IMR-90 (cell line): ENCODE results near the gene KIAA1328.

ENCODE experiments used
- CTCF ChIP-seq: conservative IDR thresholded peaks from 2 replicates; pipeline ENCODE4 v1.5.1; 2012; ENCODE audit warnings: mild to moderate bottlenecking, low read depth, low read length, improper control_type of control experiment
- MAZ ChIP-seq: IDR thresholded peaks from 2 replicates; pipeline ENCODE4 v1.6.1; 2012; ENCODE audit warnings: low read depth, mild to moderate bottlenecking, low read length, improper control_type of control experiment, moderate library complexity, borderline replicate concordance
- MXI1 ChIP-seq: IDR thresholded peaks from 2 replicates; pipeline ENCODE4 v1.6.1; 2012; ENCODE audit warnings: low read depth, mild to moderate bottlenecking, low read length, moderate library complexity, borderline replicate concordance
- POLR2A ChIP-seq: IDR thresholded peaks from 2 replicates; pipeline ENCODE4 v1.6.1; 2012; ENCODE audit warnings: mild to moderate bottlenecking, low read depth, low read length

GRCh38 chr18:37166491-37166890, 337.6 kb downstream of the KIAA1328 start:
- no peak for TF ChIP-seq CTCF
- TF ChIP-seq MAZ, result no peak
- TF ChIP-seq MXI1, result no peak
- TF ChIP-seq POLR2A, result no peak
